ENCODE results near the gene TPX2.
"Not testable (repeated sequence)": the region's sequence is repeated elsewhere in the genome, so short reads cannot be mapped to it uniquely, and the experiment has no call there.

Gene TPX2

DNA sequence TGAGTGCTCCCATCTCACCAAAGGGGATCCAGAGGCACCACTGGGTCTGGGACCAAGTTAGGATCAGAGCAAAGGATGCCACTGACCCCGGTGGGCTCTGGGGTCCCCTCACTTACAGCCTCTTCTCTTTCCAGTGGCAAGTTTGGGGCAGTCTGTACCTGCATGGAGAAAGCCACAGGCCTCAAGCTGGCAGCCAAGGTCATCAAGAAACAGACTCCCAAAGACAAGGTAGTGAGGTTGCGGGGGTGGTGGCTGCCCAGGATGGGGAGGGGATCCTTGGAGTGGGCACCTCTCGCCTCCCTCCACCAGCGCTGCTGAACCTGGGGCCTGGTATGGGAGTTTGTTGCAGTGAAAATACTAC is 85.0 kb downstream of the TPX2 start:
- no peaks in the 10 kb centered on the region for H3K4me1 ChIP-seq (ENCODE audit: control insufficient read depth, insufficient read depth, low read length)
- no peaks in the 10 kb centered on the region for H3K27me3 ChIP-seq (ENCODE audit: control insufficient read depth, insufficient read depth, low read length)
- H3K4me3 ChIP-seq (ENCODE audit: low read length), result no peak overlapping the region
- no peaks in the 10 kb centered on the region for H3K36me3 ChIP-seq (ENCODE audit: control insufficient read depth, insufficient read depth, low read length)
- H3K27ac ChIP-seq (ENCODE audit: low read length), result no peak overlapping the region
- no CpG with 5 or more reads among the region's 4 CpGs for WGBS (ENCODE audit: insufficient coverage, insufficient read length)
- no peaks in the 10 kb centered on the region for H3K9me3 ChIP-seq (ENCODE audit: control insufficient read depth, insufficient read depth, low read length)
- DNase-seq (ENCODE audit: low read depth, low spot score), result no peak

DNA sequence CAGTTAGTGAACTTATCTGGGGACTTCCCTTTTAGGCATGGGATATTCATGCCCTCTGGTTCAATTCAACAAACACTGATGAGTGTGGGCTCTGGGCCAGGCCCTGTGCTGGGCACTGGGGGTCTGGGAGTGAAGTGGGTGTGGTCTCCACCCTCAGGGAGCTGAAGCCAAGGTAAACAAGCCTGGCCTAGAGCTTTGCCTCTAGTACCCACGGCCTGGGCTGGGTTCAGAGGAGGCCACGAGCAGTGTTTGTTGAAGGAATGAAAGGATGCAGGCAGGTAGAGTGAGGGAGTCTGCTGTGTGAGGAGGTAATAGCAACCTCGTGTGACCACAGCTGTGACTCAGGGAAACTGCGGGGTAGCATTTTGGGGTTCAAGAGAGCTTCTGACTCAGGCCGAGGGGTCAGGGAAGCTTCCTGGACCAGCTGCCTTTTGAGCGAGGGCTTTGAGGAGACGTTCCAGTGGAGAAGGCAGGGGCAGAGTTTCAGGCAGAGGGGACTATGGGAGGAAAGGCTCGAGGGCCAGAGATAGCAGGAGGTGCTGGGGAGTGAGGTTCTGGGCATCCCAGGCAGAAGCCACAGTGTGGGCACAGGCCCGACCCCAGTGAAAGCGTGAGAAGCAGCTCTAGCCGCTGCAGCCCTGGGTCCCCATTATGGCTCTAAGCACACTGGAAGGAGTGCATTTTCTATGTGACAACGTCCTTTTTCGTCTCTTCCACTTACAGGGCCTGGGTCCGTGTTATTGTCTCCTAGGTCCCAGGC is 85.6 kb downstream of the TPX2 start:
- Histone ChIP-seq H3K4me3 (ENCODE audit: low read length) (no peak overlapping the region), H3K27me3 (ENCODE audit: control insufficient read depth, insufficient read depth, low read length) (no peaks in the 10 kb centered on the region), H3K36me3 (ENCODE audit: control insufficient read depth, insufficient read depth, low read length) (no peaks in the 10 kb centered on the region), H3K9me3 (ENCODE audit: control insufficient read depth, insufficient read depth, low read length) (no peaks in the 10 kb centered on the region), H3K27ac (ENCODE audit: low read length) (no peak overlapping the region), H3K4me1 (ENCODE audit: control insufficient read depth, insufficient read depth, low read length) (no peaks in the 10 kb centered on the region)
- DNase-seq (ENCODE audit: low read depth, low spot score), result no peak
- no CpG with 5 or more reads among the region's 14 CpGs for WGBS (ENCODE audit: insufficient coverage, insufficient read length)

DNA sequence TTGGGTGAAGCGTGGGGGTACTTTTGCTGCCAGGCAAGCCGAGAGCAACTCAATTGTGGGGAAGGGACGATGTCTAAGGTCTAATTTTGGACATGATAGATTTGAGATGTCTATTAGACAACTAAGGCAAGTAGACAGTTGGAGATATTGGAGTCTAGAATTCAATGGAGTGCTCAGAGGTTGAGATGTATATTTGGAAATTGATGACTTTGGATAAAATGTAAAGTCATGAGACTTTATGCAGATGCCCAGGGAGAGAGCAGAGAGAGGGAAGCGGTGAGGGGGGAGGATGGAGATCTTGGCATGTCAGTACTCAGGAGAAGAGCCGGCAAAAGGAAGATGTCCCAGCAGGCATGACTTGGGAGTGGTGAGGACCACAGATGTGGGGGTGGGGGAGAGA is 87.0 kb downstream of the TPX2 start:
- Histone ChIP-seq H3K27me3 (ENCODE audit: control insufficient read depth, insufficient read depth, low read length) (no peaks in the 10 kb centered on the region), H3K4me1 (ENCODE audit: control insufficient read depth, insufficient read depth, low read length) (no peaks in the 10 kb centered on the region), H3K36me3 (ENCODE audit: control insufficient read depth, insufficient read depth, low read length) (no peaks in the 10 kb centered on the region), H3K27ac (ENCODE audit: low read length) (no peak overlapping the region), H3K4me3 (ENCODE audit: low read length) (no peak overlapping the region), H3K9me3 (ENCODE audit: control insufficient read depth, insufficient read depth, low read length) (no peaks in the 10 kb centered on the region)
- WGBS (ENCODE audit: insufficient coverage, insufficient read length), result no CpG with 5 or more reads among the region's 5 CpGs
- no peak for DNase-seq (ENCODE audit: low read depth, low spot score)

- DNase-seq (ENCODE audit: low read depth, low spot score), result no peak
- Histone ChIP-seq H3K4me1 (ENCODE audit: control insufficient read depth, insufficient read depth, low read length) (no peaks in the 10 kb centered on the region), H3K4me3 (ENCODE audit: low read length) (no peak overlapping the region), H3K9me3 (ENCODE audit: control insufficient read depth, insufficient read depth, low read length) (no peaks in the 10 kb centered on the region), H3K36me3 (ENCODE audit: control insufficient read depth, insufficient read depth, low read length) (no peaks in the 10 kb centered on the region), H3K27me3 (ENCODE audit: control insufficient read depth, insufficient read depth, low read length) (no peaks in the 10 kb centered on the region), H3K27ac (ENCODE audit: low read length) (no peak overlapping the region)
- no CpG with 5 or more reads among the region's 2 CpGs for WGBS (ENCODE audit: insufficient coverage, insufficient read length)
Measured at GRCh38 chr20:31827059-31827458, 88.0 kb downstream of the TPX2 start.

DNA sequence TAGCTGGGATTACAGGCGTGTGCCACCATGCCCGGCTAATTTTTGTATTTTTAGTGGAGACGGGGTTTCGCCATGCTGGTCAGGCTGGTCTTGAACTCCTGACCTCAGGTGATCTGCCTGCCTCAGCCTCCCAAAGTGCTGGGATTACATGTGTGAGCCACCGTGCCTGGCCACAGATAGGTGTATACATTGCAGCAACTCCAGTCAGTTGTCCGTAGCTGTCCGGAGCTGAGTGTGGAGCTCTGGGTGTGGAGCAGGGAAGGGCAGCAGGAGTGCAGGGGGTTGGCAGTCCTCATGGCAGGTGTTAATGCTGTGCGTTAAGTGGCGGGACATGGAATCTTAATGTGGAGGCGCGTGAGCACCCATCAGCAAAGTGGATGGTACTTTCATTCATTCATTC is 88.9 kb downstream of the TPX2 start:
- not testable (repeated sequence) for H3K27me3 ChIP-seq (ENCODE audit: control insufficient read depth, insufficient read depth, low read length); H3K4me1 ChIP-seq (ENCODE audit: control insufficient read depth, insufficient read depth, low read length)
- no CpG with 5 or more reads among the region's 11 CpGs for WGBS (ENCODE audit: insufficient coverage, insufficient read length)

DNA sequence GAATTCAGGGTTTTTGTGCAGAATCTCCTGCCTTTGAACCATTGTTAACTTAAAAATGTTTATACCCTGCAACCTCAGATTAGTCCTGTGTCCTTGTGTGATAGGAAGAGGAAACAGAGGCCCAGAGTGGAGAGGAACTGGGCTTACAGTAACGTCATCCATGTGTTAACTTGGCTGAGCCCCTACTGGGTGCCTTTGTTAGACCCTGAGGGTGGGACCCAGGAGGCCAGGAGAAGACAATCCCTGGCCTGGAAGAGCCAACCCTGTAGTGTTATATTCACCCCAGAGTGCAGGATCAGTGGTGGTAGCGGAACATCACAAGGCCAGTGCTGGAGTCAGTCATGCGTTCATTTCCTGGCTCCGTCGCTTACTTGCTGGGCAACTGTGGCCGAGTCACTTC is 90.6 kb downstream of the TPX2 start:
- no peaks in the 10 kb centered on the region for H3K9me3 ChIP-seq (ENCODE audit: control insufficient read depth, insufficient read depth, low read length)
- WGBS (ENCODE audit: insufficient coverage, insufficient read length), result no CpG with 5 or more reads among the region's 6 CpGs
- H3K4me1 ChIP-seq (ENCODE audit: control insufficient read depth, insufficient read depth, low read length), result peaks cover 3% of the 10 kb centered on the region; the same call in 1 of the 2 replicates
- no peak overlapping the region for H3K4me3 ChIP-seq (ENCODE audit: low read length)
- no peak overlapping the region for H3K27ac ChIP-seq (ENCODE audit: low read length)
- no peaks in the 10 kb centered on the region for H3K36me3 ChIP-seq (ENCODE audit: control insufficient read depth, insufficient read depth, low read length)
- no peaks in the 10 kb centered on the region for H3K27me3 ChIP-seq (ENCODE audit: control insufficient read depth, insufficient read depth, low read length)
- DNase-seq (ENCODE audit: low read depth, low spot score), result no peak

More for the DNA sequence above, 88.9 kb downstream of the TPX2 start:
- DNase-seq (ENCODE audit: low read depth, low spot score); H3K4me3 ChIP-seq (ENCODE audit: low read length); H3K9me3 ChIP-seq (ENCODE audit: control insufficient read depth, insufficient read depth, low read length); H3K27ac ChIP-seq (ENCODE audit: low read length); H3K36me3 ChIP-seq (ENCODE audit: control insufficient read depth, insufficient read depth, low read length): not testable (repeated sequence)

DNA sequence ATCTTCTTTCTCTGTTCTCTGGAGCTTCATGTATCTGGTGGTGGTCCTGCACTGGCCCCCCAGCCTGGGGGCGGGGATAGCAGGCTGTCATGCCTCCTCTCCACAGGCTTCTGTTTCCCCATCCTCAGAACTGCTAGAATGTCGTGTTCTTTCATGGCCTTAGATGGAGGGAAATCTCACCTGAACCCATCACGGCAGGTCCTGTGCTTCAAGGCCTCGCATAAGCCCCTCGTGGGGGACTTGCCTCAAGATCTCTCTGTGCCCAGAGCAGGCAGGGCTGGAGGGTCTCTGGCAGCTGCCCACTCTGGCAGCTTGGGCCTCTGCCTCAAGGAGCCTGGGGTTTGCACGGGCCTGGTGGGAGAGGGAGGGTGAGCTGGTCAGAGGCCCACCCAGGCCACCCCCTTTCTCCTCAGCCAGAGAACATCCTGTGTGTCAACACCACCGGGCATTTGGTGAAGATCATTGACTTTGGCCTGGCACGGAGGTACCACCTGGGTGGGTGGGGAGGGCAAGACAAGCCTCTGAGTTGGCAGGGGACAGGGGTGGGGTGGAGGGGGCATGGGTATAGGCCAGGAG is 91.4 kb downstream of the TPX2 start:
- no peak overlapping the region for H3K4me3 ChIP-seq (ENCODE audit: low read length)
- H3K27me3 ChIP-seq (ENCODE audit: control insufficient read depth, insufficient read depth, low read length), result no peaks in the 10 kb centered on the region
- H3K9me3 ChIP-seq (ENCODE audit: control insufficient read depth, insufficient read depth, low read length), result no peaks in the 10 kb centered on the region
- peaks cover 3% of the 10 kb centered on the region; the same call in 1 of the 2 replicates for H3K4me1 ChIP-seq (ENCODE audit: control insufficient read depth, insufficient read depth, low read length)
- H3K36me3 ChIP-seq (ENCODE audit: control insufficient read depth, insufficient read depth, low read length), result no peaks in the 10 kb centered on the region
- WGBS (ENCODE audit: insufficient coverage, insufficient read length), result no CpG with 5 or more reads among the region's 8 CpGs
- no peak for DNase-seq (ENCODE audit: low read depth, low spot score)
- H3K27ac ChIP-seq (ENCODE audit: low read length), result no peak overlapping the region

GRCh38 chr20:31831211-31831610 is 92.1 kb downstream of the TPX2 start:
- no peak overlapping the region for H3K27ac ChIP-seq (ENCODE audit: low read length)
- no peaks in the 10 kb centered on the region for H3K36me3 ChIP-seq (ENCODE audit: control insufficient read depth, insufficient read depth, low read length)
- WGBS (ENCODE audit: insufficient coverage, insufficient read length), result no CpG with 5 or more reads among the region's 6 CpGs
- no peaks in the 10 kb centered on the region for H3K9me3 ChIP-seq (ENCODE audit: control insufficient read depth, insufficient read depth, low read length)
- no peak for DNase-seq (ENCODE audit: low read depth, low spot score)
- peaks cover 3% of the 10 kb centered on the region; the same call in 1 of the 2 replicates for H3K4me1 ChIP-seq (ENCODE audit: control insufficient read depth, insufficient read depth, low read length)
- H3K4me3 ChIP-seq (ENCODE audit: low read length), result no peak overlapping the region
- no peaks in the 10 kb centered on the region for H3K27me3 ChIP-seq (ENCODE audit: control insufficient read depth, insufficient read depth, low read length)

DNA sequence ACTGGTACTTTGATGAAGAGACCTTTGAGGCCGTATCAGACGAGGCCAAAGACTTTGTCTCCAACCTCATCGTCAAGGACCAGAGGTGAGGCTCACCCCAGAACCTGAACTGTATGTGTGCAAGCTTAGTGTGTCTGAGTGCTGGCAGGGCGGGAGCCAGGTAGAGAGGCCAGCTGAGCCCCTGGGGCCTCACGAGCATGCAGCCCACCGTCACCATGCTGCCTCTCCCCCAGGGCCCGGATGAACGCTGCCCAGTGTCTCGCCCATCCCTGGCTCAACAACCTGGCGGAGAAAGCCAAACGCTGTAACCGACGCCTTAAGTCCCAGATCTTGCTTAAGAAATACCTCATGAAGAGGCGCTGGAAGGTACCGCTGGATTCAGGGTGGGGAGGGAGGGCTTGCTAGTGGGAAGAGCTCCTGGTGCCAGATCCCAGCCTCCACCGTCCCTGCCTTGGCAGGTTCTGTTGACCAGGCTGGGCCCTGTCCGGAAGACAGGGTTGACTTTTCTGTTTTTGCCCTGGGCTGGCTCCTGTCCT is 92.7 kb downstream of the TPX2 start:
- Histone ChIP-seq H3K9me3 (ENCODE audit: control insufficient read depth, insufficient read depth, low read length) (no peaks in the 10 kb centered on the region), H3K4me3 (ENCODE audit: low read length) (no peak overlapping the region), H3K36me3 (ENCODE audit: control insufficient read depth, insufficient read depth, low read length) (no peaks in the 10 kb centered on the region), H3K27me3 (ENCODE audit: control insufficient read depth, insufficient read depth, low read length) (no peaks in the 10 kb centered on the region), H3K4me1 (ENCODE audit: control insufficient read depth, insufficient read depth, low read length) (peaks cover 3% of the 10 kb centered on the region; the same call in 1 of the 2 replicates), H3K27ac (ENCODE audit: low read length) (no peak overlapping the region)
- WGBS (ENCODE audit: insufficient coverage, insufficient read length), result no CpG with 5 or more reads among the region's 17 CpGs
- no peak for DNase-seq (ENCODE audit: low read depth, low spot score)

- Histone ChIP-seq H3K36me3 (ENCODE audit: control insufficient read depth, insufficient read depth, low read length) (no peaks in the 10 kb centered on the region), H3K4me3 (ENCODE audit: low read length) (no peak overlapping the region), H3K9me3 (ENCODE audit: control insufficient read depth, insufficient read depth, low read length) (no peaks in the 10 kb centered on the region), H3K4me1 (ENCODE audit: control insufficient read depth, insufficient read depth, low read length) (peaks cover 3% of the 10 kb centered on the region; the same call in 1 of the 2 replicates), H3K27me3 (ENCODE audit: control insufficient read depth, insufficient read depth, low read length) (no peaks in the 10 kb centered on the region), H3K27ac (ENCODE audit: low read length) (no peak overlapping the region)
- DNase-seq (ENCODE audit: low read depth, low spot score), result peak; percentile 78
- WGBS (ENCODE audit: insufficient coverage, insufficient read length), result no CpG with 5 or more reads among the region's 14 CpGs
Measured at GRCh38 chr20:31833130-31833930, 94.2 kb downstream of the TPX2 start.
